Panc1 (cell line): Measurements from ENCODE around the gene DUSP9. TPM values are rescaled to one million over a fixed set of nuclear protein-coding genes. Genes with fewer than 3 reads are reported as not detected.

ENCODE experiments used
- ATAC-seq: fragments of 200-7000 bp; cut with Tn5 transposase; 2 replicates; pipeline ENCODE4 v1.9.1; 2020; ENCODE audit warnings: mild to moderate bottlenecking, moderate library complexity
- BruUV-seq: library from RNA; stranded (reverse); fragments of 400-500 nt; replicated peaks from 2 replicates; lab custom pipeline; 2021; lab: Mats Ljungman, UMichigan
- CTCF ChIA-PET: fragments of 300-600 bp; sonication (Branson Sonifier 250); formaldehyde crosslinking; loops from one replicate; lab custom pipeline; 2022; ENCODE audit warnings: antibody characterized with exemption; lab: Charles Lee
- POLR2A ChIA-PET: fragments of 300-600 bp; sonication (Branson Sonifier 250); formaldehyde crosslinking; loops from one replicate; lab custom pipeline; 2022; ENCODE audit warnings: antibody characterized with exemption; lab: Charles Lee
- DNase-seq: peaks from one replicate; pipeline ENCODE4 v3.0.0-alpha.2; 2010; ENCODE audit warnings: low read depth, low spot score
- H3K27ac ChIP-seq: 2 replicates; pipeline ENCODE4 v1.5.1; 2011; ENCODE audit warnings: mild to moderate bottlenecking, low read length, inconsistent platforms
- H3K27me3 ChIP-seq: fragments of 200-500 bp; sonication (Bioruptor generic); 2 replicates; pipeline ENCODE4 v1.6.0; 2014; ENCODE audit warnings: low read length, inconsistent platforms; ENCODE audit not compliant: control insufficient read depth, insufficient read depth
- H3K36me3 ChIP-seq: fragments of 200-500 bp; sonication (Bioruptor generic); 2 replicates; pipeline ENCODE4 v1.5.1; 2014; ENCODE audit warnings: inconsistent platforms, mild to moderate bottlenecking, low read length, moderate library complexity; ENCODE audit not compliant: control insufficient read depth, insufficient read depth
- H3K4me1 ChIP-seq: 2 replicates; pipeline ENCODE4 v1.5.1; 2011; ENCODE audit warnings: inconsistent platforms, mild to moderate bottlenecking, low read length, moderate library complexity; ENCODE audit not compliant: control insufficient read depth, insufficient read depth
- H3K4me3 ChIP-seq, 2 experiments: 2 replicates each; pipeline ENCODE4 v1.5.1; 2011 to 2012; ENCODE audit warnings: low read depth in 2 of 2, low read length in 2 of 2, mild to moderate bottlenecking in 2 of 2, inconsistent platforms in 1 of 2, moderate library complexity in 1 of 2
- H3K9me3 ChIP-seq: fragments of 200-500 bp; sonication (Bioruptor generic); 2 replicates; pipeline ENCODE4 v1.5.1; 2014; ENCODE audit warnings: low read depth, mild to moderate bottlenecking, inconsistent platforms, low read length, moderate library complexity; ENCODE audit not compliant: control insufficient read depth, insufficient read depth
- CTCF ChIP-seq: fragments of 450-650 bp; IDR thresholded peaks from 2 replicates; pipeline ENCODE4 v1.5.1; 2017; ENCODE audit warnings: mild to moderate bottlenecking
- POLR2AphosphoS5 ChIP-seq: IDR thresholded peaks from 2 replicates; pipeline ENCODE4 v1.6.1; 2012; ENCODE audit warnings: mild to moderate bottlenecking, low read depth, low read length, moderate library complexity
- REST ChIP-seq, 2 experiments: IDR thresholded peaks; 2 replicates each; pipeline ENCODE4 v1.6.1; 2011 to 2012; ENCODE audit warnings: low read depth in 2 of 2, control low read depth in 1 of 2, low read length in 1 of 2, mild to moderate bottlenecking in 1 of 2, moderate library complexity in 1 of 2; ENCODE audit not compliant: insufficient read depth in 1 of 2
- SIN3A ChIP-seq: IDR thresholded peaks from 2 replicates; pipeline ENCODE4 v1.6.1; 2012; ENCODE audit warnings: low read depth, mild to moderate bottlenecking, low read length, moderate library complexity, borderline replicate concordance; ENCODE audit not compliant: insufficient read depth
- TCF7L2 ChIP-seq: IDR thresholded peaks from 2 replicates; pipeline ENCODE4 v1.6.1; 2011; ENCODE audit warnings: mild to moderate bottlenecking, low read depth, low read length, inconsistent platforms
- in situ Hi-C: cut with HindIII; loops from 2 replicates; pipeline ENCODE4 v1.10.0; 2016; ENCODE audit warnings: low sequenced_read_pairs, low pct_unique_long_range_greater_than_20kb
- intact Hi-C: fragments of 100-400 bp; cut with micrococcal nuclease; formaldehyde crosslinking; loops from one replicate; pipeline ENCODE4 v1.10.0; 2022; ENCODE audit not compliant: unreplicated experiment
- total RNA-seq: library from RNA; stranded (reverse); gene quantifications from one replicate; pipeline ENCODE4 v1.2.1, GENCODE V29; 2021; ENCODE audit not compliant: unreplicated experiment

The DUSP9 gene
- total RNA-seq, 1 experiment from 2014 or later = 7.1 TPM

- in situ Hi-C loops = no loop called here
- no peak for DNase-seq
- TF ChIP-seq TCF7L2 (no peak), REST (IDR thresholded peaks at IDR 0.05; ENCODE audit: insufficient read depth in 1 of 2, low read depth in 2 of 2, low read length in 1 of 2) (no peak)
Observed at GRCh38 chrX:153628129-153628528, 18.9 kb upstream of the DUSP9 start.

GRCh38 chrX:153628665-153629064 is 18.3 kb upstream of the DUSP9 start:
- Histone ChIP-seq H3K27ac (no peak overlapping the region), H3K4me1 (no peaks in the 10 kb centered on the region), H3K27me3 (no peaks in the 10 kb centered on the region), H3K4me3 (no peak overlapping the region), H3K9me3 (no peaks in the 10 kb centered on the region), H3K36me3 (no peaks in the 10 kb centered on the region)
- no peak for ATAC-seq
- POLR2A ChIA-PET = interaction anchor here (0.6 kb wide), 1 partner anchor 31 kb away, joined by 3 read pairs; no protein-coding TSS in a partner anchor
- intact Hi-C loops = no loop called here
- BruUV-seq = no TSS peak
- CTCF ChIA-PET = no interaction called here
- TF ChIP-seq REST (IDR thresholded peaks at IDR 0.05; ENCODE audit: insufficient read depth in 1 of 2, low read depth in 2 of 2, low read length in 1 of 2) = no peak
- no peak for TF ChIP-seq POLR2AphosphoS5
- no peak for TF ChIP-seq TCF7L2
- TF ChIP-seq CTCF = no peak
- TF ChIP-seq SIN3A = no peak
- in situ Hi-C loops = no loop called here
- DNase-seq = no peak

More at GRCh38 chrX:153628129-153628528, 18.9 kb upstream of the DUSP9 start:
- no peak overlapping the region for H3K4me3 ChIP-seq
- intact Hi-C loops = no loop called here
- H3K36me3 ChIP-seq = no peaks in the 10 kb centered on the region
- H3K27ac ChIP-seq = no peak overlapping the region
- BruUV-seq = no TSS peak
- no peak for ATAC-seq
- POLR2A ChIA-PET = no interaction called here
- no peaks in the 10 kb centered on the region for H3K4me1 ChIP-seq
- H3K9me3 ChIP-seq = no peaks in the 10 kb centered on the region
- CTCF ChIA-PET = no interaction called here
- no peaks in the 10 kb centered on the region for H3K27me3 ChIP-seq
